Neural crest cell (in vitro differentiated cells): ENCODE results near the gene TMEM132C. TPM values are rescaled to one million over a fixed set of nuclear protein-coding genes. Genes with fewer than 3 reads are reported as not detected.

Experiments
- DNase-seq: peaks from one replicate; pipeline ENCODE4 v3.0.0; 2021; ENCODE audit warnings: low read depth, mixed read lengths, low spot score
- H3K27ac Mint-ChIP-seq: one replicate; pipeline ENCODE4 v1.8.0; 2021; ENCODE audit warnings: mild to moderate bottlenecking, mixed read lengths; ENCODE audit not compliant: unreplicated experiment
- H3K27me3 Mint-ChIP-seq: 2 replicates; pipeline ENCODE4 v1.8.0; 2021; ENCODE audit warnings: low read depth, mild to moderate bottlenecking, mixed read lengths
- H3K36me3 Mint-ChIP-seq: 2 replicates; pipeline ENCODE4 v1.8.0; 2021; ENCODE audit warnings: low read depth, mild to moderate bottlenecking, mixed read lengths
- H3K4me1 Mint-ChIP-seq: 2 replicates; pipeline ENCODE4 v1.8.0; 2021; ENCODE audit warnings: mixed read lengths
- H3K4me3 Mint-ChIP-seq: one replicate; pipeline ENCODE4 v1.8.0; 2021; ENCODE audit warnings: mild to moderate bottlenecking, mixed read lengths
- H3K9me3 Mint-ChIP-seq: 2 replicates; pipeline ENCODE4 v1.8.0; 2021; ENCODE audit warnings: mixed read lengths
- total RNA-seq: library from RNA; stranded (reverse); gene quantifications from 2 replicates; pipeline ENCODE4 v1.2.1, GENCODE V29; 2021
- TF ChIP-seq, protein P1 (sequence below): fragments of 200-600 bp; sonication (generic); conservative IDR thresholded peaks from 2 replicates; pipeline ENCODE4 v1.5.0; 2021; ENCODE audit warnings: antibody characterized with exemption, mild to moderate bottlenecking

TMEM132C gene
- total RNA-seq, 1 donor from 2014 or later: 10.9 TPM

- Mint-ChIP-seq H3K27ac (no peak overlapping the region), H3K36me3 (no peaks in the 10 kb centered on the region), H3K9me3 (peaks cover 2% of the 10 kb centered on the region), H3K4me3 (peak overlapping the region; percentile 82), H3K27me3 (peaks cover 85% of the 10 kb centered on the region), H3K4me1 (peaks cover 24% of the 10 kb centered on the region)
- peak; percentile 9 for DNase-seq
- TF ChIP-seq, protein P1, sequence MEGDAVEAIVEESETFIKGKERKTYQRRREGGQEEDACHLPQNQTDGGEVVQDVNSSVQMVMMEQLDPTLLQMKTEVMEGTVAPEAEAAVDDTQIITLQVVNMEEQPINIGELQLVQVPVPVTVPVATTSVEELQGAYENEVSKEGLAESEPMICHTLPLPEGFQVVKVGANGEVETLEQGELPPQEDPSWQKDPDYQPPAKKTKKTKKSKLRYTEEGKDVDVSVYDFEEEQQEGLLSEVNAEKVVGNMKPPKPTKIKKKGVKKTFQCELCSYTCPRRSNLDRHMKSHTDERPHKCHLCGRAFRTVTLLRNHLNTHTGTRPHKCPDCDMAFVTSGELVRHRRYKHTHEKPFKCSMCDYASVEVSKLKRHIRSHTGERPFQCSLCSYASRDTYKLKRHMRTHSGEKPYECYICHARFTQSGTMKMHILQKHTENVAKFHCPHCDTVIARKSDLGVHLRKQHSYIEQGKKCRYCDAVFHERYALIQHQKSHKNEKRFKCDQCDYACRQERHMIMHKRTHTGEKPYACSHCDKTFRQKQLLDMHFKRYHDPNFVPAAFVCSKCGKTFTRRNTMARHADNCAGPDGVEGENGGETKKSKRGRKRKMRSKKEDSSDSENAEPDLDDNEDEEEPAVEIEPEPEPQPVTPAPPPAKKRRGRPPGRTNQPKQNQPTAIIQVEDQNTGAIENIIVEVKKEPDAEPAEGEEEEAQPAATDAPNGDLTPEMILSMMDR: peak; percentile 29
Measured at GRCh38 chr12:128267651-128268378, 845 bp downstream of the TMEM132C start.

DNA sequence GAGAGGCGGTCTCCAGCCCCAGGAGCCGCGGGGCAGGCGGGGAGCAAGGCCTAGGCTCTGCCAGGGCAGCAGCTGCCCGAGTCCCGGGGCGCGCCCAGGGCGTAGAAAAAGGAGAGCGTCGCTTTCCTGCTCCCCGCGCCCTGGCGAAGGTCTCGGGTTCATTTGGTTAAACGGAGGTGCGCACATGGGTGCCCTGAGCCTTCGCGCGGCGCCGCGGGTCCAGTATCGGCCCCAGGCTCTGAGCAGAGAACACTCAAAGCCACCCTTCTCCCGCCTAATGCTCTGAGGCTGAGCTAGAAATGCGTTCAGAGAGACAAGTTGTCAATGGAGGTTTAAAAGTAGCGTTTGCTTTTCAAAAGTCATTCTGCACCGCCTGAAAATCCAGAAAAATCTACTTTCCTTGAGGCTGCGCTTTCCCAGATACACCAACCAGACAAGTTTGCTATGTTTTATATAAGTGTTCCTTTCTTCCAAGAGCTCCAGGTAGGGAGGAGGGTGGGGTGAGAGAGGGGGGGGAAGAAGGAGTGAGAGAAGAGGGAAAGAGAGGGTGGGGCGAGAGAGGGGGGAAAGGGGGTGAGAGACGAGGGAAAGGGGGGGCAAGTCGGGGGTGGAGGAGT, 1.5 kb downstream of the TMEM132C start:
- TF ChIP-seq, protein P1: no peak
- H3K27me3 Mint-ChIP-seq: peaks cover 81% of the 10 kb centered on the region
- H3K36me3 Mint-ChIP-seq: no peaks in the 10 kb centered on the region
- no peak for DNase-seq
- H3K4me3 Mint-ChIP-seq: peak overlapping the region; percentile 82
- H3K27ac Mint-ChIP-seq: no peak overlapping the region
- peaks cover 2% of the 10 kb centered on the region for H3K9me3 Mint-ChIP-seq
- H3K4me1 Mint-ChIP-seq: peaks cover 24% of the 10 kb centered on the region

DNA sequence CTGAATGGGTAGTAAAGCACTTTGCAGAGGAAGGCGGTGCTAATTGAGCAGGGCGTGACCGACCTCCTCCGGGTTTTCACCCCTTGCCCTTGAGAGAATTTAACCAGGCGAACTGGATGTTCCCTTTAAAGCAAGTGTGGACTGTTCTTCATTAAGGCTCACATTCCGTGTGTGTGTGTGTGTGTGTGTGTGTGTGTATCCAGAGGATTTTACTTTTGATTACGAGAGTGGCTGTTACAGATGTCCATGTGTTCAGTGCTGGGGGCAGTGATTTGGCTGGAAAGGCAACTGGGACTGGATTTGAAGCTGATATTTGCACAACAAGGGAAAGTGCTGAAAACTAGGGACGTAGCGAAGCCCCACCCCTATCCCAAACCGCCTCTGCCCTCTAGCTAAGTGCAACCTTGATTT, 2.2 kb downstream of the TMEM132C start:
- H3K4me3 Mint-ChIP-seq: peak overlapping the region; percentile 82
- DNase-seq: no peak
- peaks cover 1% of the 10 kb centered on the region for H3K9me3 Mint-ChIP-seq
- no peaks in the 10 kb centered on the region for H3K36me3 Mint-ChIP-seq
- H3K27me3 Mint-ChIP-seq: peaks cover 74% of the 10 kb centered on the region
- peaks cover 24% of the 10 kb centered on the region for H3K4me1 Mint-ChIP-seq
- TF ChIP-seq, protein P1: no peak
- H3K27ac Mint-ChIP-seq: no peak overlapping the region

GRCh38 chr12:128276471-128276870, 9.5 kb downstream of the TMEM132C start:
- DNase-seq: no peak
- TF ChIP-seq, protein P1: no peak
- Mint-ChIP-seq H3K36me3 (peaks cover 3% of the 10 kb centered on the region), H3K9me3 (no peaks in the 10 kb centered on the region), H3K27ac (no peak overlapping the region), H3K27me3 (peaks cover 12% of the 10 kb centered on the region), H3K4me3 (no peak overlapping the region), H3K4me1 (peaks cover 2% of the 10 kb centered on the region)

GRCh38 chr12:128286970-128287369, 20.0 kb downstream of the TMEM132C start:
- Mint-ChIP-seq H3K4me1 (peaks cover 6% of the 10 kb centered on the region), H3K27ac (no peak overlapping the region), H3K9me3 (peaks cover 11% of the 10 kb centered on the region), H3K27me3 (peaks cover 24% of the 10 kb centered on the region), H3K36me3 (peaks cover 12% of the 10 kb centered on the region), H3K4me3 (no peak overlapping the region)
- TF ChIP-seq, protein P1: no peak
- no peak for DNase-seq
